Liver (tissue), 3 donors: ENCODE results near the gene SPATS2L.

Experiments used
- ATF3 ChIP-seq: IDR thresholded peaks from 2 replicates; pipeline ENCODE4 v1.6.1; 2016; ENCODE audit warnings: antibody characterized with exemption
- CTCF ChIP-seq: fragments of 150-350 bp; IDR thresholded peaks from 2 replicates; pipeline ENCODE4 v1.5.1; 2017; ENCODE audit warnings: improper control_type of control experiment, low read depth, low read length; ENCODE audit not compliant: missing input control
- EGR1 ChIP-seq, 2 donors: IDR thresholded peaks; 2 replicates each; pipeline ENCODE4 v1.6.1; 2016 to 2018; ENCODE audit warnings: antibody characterized with exemption in 2 of 2, low read depth in 2 of 2
- GABPA ChIP-seq, 2 donors: IDR thresholded peaks in 1 of 2; conservative IDR thresholded peaks in 1 of 2; 2 replicates each; pipeline ENCODE4 v1.6.1; 2016; ENCODE audit warnings: antibody characterized with exemption in 2 of 2, mild to moderate bottlenecking in 1 of 2, moderate library complexity in 1 of 2
- HNF4A ChIP-seq, 2 donors: conservative IDR thresholded peaks; 2 replicates each; pipeline ENCODE4 v1.6.1; 2016; ENCODE audit warnings: antibody characterized with exemption in 2 of 2, mild to moderate bottlenecking in 2 of 2
- HNF4G ChIP-seq: IDR thresholded peaks from 2 replicates; pipeline ENCODE4 v1.6.1; 2016; ENCODE audit warnings: antibody characterized with exemption
- JUND ChIP-seq, 2 donors: IDR thresholded peaks; 2 replicates each; pipeline ENCODE4 v1.6.1; 2016; ENCODE audit warnings: antibody characterized with exemption in 2 of 2
- MAX ChIP-seq: IDR thresholded peaks from 2 replicates; pipeline ENCODE4 v1.6.1; 2016; ENCODE audit warnings: antibody characterized with exemption
- RAD21 ChIP-seq, 2 donors: IDR thresholded peaks; 2 replicates each; pipeline ENCODE4 v1.6.1; 2016; ENCODE audit warnings: antibody characterized with exemption in 2 of 2, mild to moderate bottlenecking in 2 of 2
- RXRA ChIP-seq, 2 donors: IDR thresholded peaks; 2 replicates each; pipeline ENCODE4 v1.6.1; 2017 to 2018; ENCODE audit warnings: antibody characterized with exemption in 2 of 2, mild to moderate bottlenecking in 1 of 2
- SP1 ChIP-seq: IDR thresholded peaks from 2 replicates; pipeline ENCODE4 v1.6.1; 2018; ENCODE audit warnings: antibody characterized with exemption, mild to moderate bottlenecking
- TAF1 ChIP-seq: conservative IDR thresholded peaks from 2 replicates; pipeline ENCODE4 v1.6.1; 2016; ENCODE audit warnings: antibody characterized with exemption, mild to moderate bottlenecking
- YY1 ChIP-seq: IDR thresholded peaks from 2 replicates; pipeline ENCODE4 v1.6.1; 2016; ENCODE audit warnings: antibody characterized with exemption, mild to moderate bottlenecking
- TF ChIP-seq, protein P1 (sequence below): IDR thresholded peaks from 2 replicates; pipeline ENCODE4 v1.6.1; 2016; ENCODE audit warnings: antibody characterized with exemption, mild to moderate bottlenecking
- donor health status: healthy.
- donor health status: healthy.

DNA sequence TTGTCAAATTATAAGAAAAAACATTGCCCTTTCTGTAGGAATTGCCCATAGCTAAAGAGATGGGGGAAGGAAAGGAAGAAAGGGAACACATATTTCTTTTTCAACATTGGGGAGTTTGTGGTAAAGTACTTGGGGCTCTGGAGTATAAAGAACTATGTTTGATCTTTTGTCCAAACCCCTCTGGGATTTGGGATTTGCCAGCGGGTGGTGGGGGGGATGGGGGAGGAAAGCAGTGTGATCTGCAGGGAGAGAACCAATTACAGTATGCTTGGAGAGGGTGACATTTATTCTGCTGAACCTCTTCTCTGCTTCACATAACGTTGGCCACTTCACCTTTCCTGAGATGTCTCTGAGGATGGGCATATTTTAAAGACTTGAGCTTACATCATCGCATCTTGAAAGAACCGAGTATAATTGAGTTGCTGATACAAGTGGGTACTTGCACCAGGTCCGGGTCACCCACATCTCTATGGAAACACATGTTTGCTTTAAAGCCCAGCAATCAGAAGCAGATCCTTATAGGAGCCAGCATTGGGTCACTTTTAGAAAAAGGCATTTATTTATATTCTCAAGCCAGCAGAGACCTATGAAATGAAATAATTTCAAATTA lies 73.1 kb downstream of the SPATS2L start:
- TF ChIP-seq CTCF (no peak), TAF1 (no peak), JUND (IDR thresholded peaks at IDR 0.05) (no peak), EGR1 (IDR thresholded peaks at IDR 0.05; ENCODE audit: low read depth in 2 of 2) (no peak), RXRA (IDR thresholded peaks at IDR 0.05) (no peak), MAX (no peak), GABPA (IDR thresholded peaks at IDR 0.05 in 1 of 2, conservative IDR thresholded peaks at IDR 0.05 in 1 of 2) (no peak), HNF4G (no peak), ATF3 (no peak), HNF4A (conservative IDR thresholded peaks at IDR 0.05) (no peak), SP1 (no peak), YY1 (no peak), RAD21 (IDR thresholded peaks at IDR 0.05) (no peak)
- TF ChIP-seq, protein P1, sequence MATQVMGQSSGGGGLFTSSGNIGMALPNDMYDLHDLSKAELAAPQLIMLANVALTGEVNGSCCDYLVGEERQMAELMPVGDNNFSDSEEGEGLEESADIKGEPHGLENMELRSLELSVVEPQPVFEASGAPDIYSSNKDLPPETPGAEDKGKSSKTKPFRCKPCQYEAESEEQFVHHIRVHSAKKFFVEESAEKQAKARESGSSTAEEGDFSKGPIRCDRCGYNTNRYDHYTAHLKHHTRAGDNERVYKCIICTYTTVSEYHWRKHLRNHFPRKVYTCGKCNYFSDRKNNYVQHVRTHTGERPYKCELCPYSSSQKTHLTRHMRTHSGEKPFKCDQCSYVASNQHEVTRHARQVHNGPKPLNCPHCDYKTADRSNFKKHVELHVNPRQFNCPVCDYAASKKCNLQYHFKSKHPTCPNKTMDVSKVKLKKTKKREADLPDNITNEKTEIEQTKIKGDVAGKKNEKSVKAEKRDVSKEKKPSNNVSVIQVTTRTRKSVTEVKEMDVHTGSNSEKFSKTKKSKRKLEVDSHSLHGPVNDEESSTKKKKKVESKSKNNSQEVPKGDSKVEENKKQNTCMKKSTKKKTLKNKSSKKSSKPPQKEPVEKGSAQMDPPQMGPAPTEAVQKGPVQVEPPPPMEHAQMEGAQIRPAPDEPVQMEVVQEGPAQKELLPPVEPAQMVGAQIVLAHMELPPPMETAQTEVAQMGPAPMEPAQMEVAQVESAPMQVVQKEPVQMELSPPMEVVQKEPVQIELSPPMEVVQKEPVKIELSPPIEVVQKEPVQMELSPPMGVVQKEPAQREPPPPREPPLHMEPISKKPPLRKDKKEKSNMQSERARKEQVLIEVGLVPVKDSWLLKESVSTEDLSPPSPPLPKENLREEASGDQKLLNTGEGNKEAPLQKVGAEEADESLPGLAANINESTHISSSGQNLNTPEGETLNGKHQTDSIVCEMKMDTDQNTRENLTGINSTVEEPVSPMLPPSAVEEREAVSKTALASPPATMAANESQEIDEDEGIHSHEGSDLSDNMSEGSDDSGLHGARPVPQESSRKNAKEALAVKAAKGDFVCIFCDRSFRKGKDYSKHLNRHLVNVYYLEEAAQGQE: no peak
